Posterior vena cava (tissue), 2 donors: ENCODE results near the gene LRIG3. TPM values are rescaled to one million over a fixed set of nuclear protein-coding genes. Genes with fewer than 3 reads are reported as not detected.
"Not testable (repeated sequence)": the region's sequence is repeated elsewhere in the genome, so short reads cannot be mapped to it uniquely, and the experiment has no call there.

Experiments
- DNase-seq: peaks from one replicate; pipeline ENCODE4 v3.0.0-alpha.2; 2020; ENCODE audit warnings: low spot score
- intact Hi-C, 2 donors: fragments of 100-400 bp; cut with DNase I; formaldehyde crosslinking; loops; one replicate each; pipeline versions ENCODE4 v1.14.1 to v1.14.2; 2022 to 2023
- total RNA-seq, 2 donors: library from RNA; stranded (reverse); fragmentation: NEBNext Ultra II Directional; extraction: Animal tissue kit (Norgen Biotek cat#: 25700); gene quantifications; one replicate each; pipeline ENCODE4 v1.2.1, GENCODE V29; 2021
- donor health status: DM: yes; HTN: yes; CAD: no.
- donor health status: DM: yes; HTN: yes; CAD: no.

LRIG3 gene
- total RNA-seq, 2 donors from 2014 or later = 23.7 to 34.7 TPM

DNA sequence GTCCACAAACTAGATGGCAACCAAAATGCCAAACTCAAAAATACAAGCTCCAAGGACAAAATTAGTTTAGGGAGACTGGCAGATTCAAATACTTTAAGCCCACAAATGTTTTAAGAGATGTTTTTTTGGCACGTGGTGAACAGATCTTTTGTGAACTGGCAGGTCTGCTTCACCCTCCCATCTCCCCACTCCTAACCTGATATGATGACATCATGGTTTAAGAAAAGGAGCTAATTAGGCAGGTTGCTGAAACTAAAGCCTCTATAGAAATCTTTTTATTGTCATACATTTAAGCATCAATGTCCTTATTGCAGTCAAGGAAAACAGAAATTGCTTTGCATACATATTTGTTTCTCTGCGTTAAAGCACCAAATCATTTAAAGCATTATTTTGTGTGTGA, 5.8 kb downstream of the LRIG3 start:
- intact Hi-C loops = no loop called here
- DNase-seq = no peak

DNA sequence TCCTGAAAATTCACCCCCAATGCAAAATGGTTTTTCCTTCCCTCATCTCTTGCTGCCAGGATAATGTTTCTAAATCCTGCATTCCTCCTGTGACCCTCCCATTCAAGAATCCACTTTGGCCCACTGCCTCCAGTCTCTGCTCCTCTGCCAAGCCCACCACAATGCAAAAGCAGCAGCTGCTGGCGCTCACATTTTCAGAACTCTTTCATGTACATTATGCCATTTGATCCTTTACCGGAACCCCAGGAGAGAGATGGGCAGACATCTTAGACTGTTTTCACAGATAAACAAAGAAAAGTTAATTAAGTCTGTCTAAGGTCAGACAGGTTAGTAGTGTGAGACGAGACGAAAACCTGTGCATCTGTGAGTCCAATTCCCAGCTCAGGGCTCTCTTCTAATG, 12.9 kb downstream of the LRIG3 start:
- intact Hi-C loops = no loop called here
- no peak for DNase-seq

DNA sequence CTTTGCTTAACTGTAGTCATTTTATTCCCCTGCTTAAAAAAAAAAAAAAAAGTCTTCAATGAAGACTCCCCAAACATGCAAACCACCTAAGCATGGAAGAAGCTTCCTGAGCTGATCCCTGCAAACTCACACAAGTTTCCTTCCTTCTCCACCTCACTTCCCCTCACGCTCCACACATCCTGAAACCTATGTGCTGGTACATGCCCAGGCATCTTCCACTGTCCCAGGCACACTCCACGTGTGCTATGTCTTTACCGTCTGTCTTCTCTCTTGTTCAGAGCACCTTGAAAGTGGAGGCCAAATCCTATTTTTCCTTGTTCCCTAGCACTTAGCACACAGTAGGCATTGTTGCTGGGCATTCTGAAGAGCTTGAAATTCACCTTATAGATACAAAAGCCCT, 13.4 kb downstream of the LRIG3 start:
- intact Hi-C loops = no loop called here
- DNase-seq = no peak

- intact Hi-C loops = no loop called here
These were observed 14.9 kb downstream of the LRIG3 start for GRCh38 chr12:58905422-58905821.

DNA sequence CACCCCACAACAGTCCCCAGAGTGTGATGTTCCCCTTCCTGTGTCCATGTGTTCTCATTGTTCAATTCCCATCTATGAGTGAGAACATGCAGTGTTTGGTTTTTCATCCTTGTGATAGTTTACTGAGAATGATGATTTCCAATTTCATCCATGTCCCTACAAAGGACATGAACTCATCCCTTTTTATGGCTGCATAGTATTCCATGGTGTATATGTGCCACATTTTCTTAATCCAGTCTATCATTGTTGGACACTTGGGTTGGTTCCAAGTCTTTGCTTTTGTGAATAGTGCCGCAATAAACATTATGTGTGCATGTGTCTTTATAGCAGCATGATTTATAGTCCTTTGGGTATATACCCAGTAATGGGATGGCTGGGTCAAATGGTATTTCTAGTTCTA, 17.6 kb downstream of the LRIG3 start:
- intact Hi-C loops = not testable (repeated sequence)

More at GRCh38 chr12:58905422-58905821, 14.9 kb downstream of the LRIG3 start:
- DNase-seq = no peak

DNA sequence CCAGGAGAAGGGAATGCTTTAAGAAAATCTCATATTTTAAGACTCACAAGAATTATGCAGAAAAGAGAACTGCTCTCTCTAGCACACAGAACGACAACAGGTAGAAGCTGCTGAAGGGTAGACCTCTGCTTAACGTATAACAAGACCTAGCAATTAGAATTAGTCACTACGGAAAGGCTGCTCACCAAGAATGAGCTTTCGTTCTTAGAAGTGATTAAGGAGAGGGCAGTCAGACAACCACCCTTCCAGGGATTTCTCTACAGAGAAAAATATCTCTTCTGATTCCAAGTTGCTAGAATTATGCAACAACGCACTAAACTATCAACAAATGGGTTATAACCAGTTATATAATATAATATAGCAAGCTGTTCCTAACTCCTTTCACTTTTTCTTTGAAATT, 18.6 kb downstream of the LRIG3 start:
- DNase-seq = no peak
- intact Hi-C loops = no loop called here

More for the DNA sequence above, 17.6 kb downstream of the LRIG3 start:
- not testable (repeated sequence) for DNase-seq

GRCh38 chr12:58897969-58898368, 22.3 kb downstream of the LRIG3 start:
- no peak for DNase-seq
- intact Hi-C loops = no loop called here

DNA sequence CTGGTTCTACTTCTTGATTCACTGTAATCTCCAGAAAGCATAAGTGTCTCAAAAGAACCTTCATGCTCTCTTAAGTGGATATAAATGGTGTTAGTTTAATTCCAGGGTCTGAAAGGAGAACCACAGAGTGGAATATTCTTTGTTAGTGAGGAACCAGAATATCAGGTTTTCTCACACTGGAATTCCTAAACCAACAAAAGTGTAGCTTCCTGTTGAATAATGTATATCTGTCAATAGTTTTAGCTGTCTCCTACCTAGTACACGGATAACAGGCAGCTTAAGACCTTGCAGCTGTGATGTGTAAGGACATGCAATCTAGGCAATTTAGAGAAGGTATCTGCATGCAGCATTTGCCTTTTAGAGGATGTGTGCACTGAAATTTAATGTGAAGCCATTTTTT, 24.0 kb downstream of the LRIG3 start:
- intact Hi-C loops = no loop called here
- DNase-seq = no peak

DNA sequence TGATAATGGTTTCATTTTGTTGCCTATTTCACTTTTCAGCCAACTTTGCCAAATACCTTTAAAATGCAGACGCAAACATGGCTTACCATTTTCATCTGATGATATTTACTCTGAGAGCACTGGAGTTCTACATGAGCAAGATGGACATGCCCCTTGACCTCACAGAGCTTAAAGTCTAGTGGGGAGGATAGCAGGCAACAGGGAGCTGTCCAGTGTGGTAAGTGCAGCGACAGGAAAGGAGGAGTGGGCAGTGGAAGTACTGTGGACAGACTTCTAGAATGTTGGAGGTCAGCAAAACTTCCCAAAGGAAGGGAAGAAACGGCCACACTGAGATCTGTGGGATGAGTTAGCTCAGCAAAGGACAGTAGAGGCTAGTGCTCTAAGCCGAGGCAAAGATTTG, 25.3 kb downstream of the LRIG3 start:
- intact Hi-C loops = no loop called here
- DNase-seq = no peak

- intact Hi-C loops = no loop called here
- DNase-seq = no peak
These were observed 26.3 kb downstream of the LRIG3 start for GRCh38 chr12:58894040-58894439.

DNA sequence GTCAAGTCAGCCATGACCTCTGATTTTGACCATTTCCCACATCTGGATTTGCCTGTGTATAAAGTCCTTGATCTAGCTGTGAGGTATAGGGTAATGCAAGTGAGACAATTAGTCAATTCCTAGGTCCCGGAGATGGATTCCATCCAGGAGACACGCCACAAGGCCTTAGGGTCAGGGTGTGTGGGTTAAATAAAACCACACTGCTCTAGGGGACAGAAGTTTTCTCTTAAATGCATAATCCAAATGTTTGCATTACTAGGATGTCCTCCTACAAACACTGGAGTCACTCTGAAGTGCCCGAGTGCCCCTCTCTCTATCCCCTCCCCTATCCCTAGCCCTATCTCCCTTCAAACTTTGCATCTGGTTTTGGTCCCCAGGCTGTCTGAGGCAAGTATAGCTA, 26.8 kb downstream of the LRIG3 start:
- DNase-seq = no peak
- intact Hi-C loops = no loop called here

GRCh38 chr12:58889557-58889956, 30.7 kb downstream of the LRIG3 start:
- DNase-seq = no peak
- intact Hi-C loops = no loop called here

DNA sequence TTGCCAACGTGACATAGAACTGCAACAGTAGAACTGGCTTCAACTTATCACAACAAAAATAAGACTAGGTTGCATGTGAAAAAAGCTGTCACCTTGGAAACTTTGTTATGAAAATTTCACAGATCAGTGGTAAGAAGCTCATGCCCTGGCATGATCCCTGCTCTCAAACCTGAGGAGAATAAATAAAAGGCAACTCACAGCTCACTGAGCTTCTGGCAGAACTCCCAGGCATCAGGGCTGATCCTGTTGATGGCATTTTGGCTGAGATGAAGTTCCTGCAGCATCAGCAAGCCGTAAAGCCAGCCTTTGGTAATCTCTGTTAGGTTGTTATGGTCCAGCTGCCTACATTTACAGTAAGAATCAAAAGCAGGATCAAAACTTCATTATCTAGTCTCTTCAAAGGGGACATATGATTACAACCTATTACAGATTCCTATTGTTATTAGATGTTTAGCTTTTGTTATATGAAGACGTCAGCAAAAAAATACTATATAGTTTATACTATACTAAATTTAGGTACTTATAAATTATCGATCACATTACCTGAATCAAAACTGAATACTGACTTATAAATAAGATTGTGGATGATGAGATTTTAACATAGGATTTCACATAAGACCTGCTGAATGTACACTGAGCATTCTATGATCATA, 32.0 kb downstream of the LRIG3 start:
- DNase-seq = no peak

DNA sequence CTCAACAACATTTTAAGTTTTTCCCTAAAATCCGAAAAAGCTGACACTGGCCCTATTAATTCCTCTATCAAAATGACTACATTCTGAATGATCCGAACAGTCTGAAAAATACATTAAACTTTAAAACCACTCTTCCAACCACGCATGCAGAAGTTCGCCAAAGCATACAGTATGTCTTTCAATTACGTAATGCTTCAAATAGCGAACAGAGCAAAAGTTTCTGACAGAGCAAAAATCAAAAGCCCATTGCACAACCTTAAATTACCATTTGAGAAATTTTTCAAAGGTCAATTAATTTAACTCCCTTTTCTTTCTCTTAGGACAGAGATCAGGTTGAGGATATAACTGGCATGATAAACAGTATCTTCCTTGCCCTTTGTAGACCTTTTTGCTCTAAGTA, 33.2 kb downstream of the LRIG3 start:
- intact Hi-C loops = no loop called here
- DNase-seq = no peak

More for the DNA sequence above, 32.0 kb downstream of the LRIG3 start:
- intact Hi-C loops = no loop called here

DNA sequence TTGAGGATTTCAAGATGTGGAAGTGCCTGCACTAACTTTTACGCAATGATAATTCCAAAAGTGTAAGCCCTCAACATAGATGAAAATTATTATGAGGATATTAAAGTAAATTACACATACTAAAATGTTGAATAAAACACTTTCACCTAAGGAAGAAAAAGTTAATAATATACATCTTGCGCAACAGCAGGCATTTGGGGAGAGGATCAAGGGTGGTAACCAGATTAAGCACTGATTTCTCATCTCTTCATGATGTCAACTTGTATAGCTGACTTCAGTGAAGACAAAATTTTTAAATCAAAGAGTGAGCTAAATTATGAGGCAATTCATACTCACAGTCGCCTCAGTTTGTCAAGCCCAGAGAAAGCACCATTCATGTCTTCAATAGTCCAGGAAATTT, 33.8 kb downstream of the LRIG3 start:
- no peak for DNase-seq
- intact Hi-C loops = no loop called here

DNA sequence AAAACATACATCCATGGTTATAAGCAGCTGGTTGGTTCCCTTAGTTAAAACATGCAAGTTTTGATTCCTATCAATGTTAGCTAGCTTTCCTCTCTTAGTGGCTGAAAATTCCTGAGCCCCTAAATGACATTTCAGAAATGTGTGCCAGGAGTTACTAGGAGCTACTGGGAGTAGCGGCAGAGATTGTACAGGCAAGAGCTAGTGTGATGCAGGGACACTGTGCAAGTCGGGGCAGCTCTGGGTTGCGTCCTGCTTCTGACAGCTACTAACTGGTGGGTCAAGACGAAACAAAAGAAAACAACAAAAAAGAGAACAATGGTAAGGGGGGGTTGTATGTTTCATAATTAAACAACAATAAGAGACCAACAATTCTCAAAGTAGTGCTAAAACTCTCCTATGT, 35.4 kb downstream of the LRIG3 start:
- intact Hi-C loops = no loop called here
- DNase-seq = no peak

- intact Hi-C loops = no loop called here
- no peak for DNase-seq
These were observed 36.5 kb downstream of the LRIG3 start for GRCh38 chr12:58883576-58884334.

GRCh38 chr12:58882826-58883225, 37.5 kb downstream of the LRIG3 start:
- intact Hi-C loops = no loop called here
- DNase-seq = no peak

GRCh38 chr12:58881816-58882215, 38.5 kb downstream of the LRIG3 start:
- intact Hi-C loops = no loop called here
- DNase-seq = no peak

- intact Hi-C loops = no loop called here
- no peak for DNase-seq
These were observed 39.7 kb downstream of the LRIG3 start for GRCh38 chr12:58880639-58881038.

- intact Hi-C loops = no loop called here
- no peak for DNase-seq
These were observed 43.0 kb downstream of the LRIG3 start for GRCh38 chr12:58877243-58877743.
